A549 (cell line): ENCODE data around the gene VPS41.

ENCODE experiments used
- CBX8 ChIP-seq: fragments of 200-600 bp; sonication (generic); IDR thresholded peaks from 2 replicates; pipeline ENCODE4 v1.6.1; 2016
- CEBPB ChIP-seq, 2 experiments: fragments of >200 bp in 1 of 2; sonication (Bioruptor Twin) in 1 of 2; formaldehyde crosslinking in 1 of 2; IDR thresholded peaks; 2 replicates each; pipeline ENCODE4 v1.6.1; 2012 to 2016
- EP300 ChIP-seq, 2 experiments: fragments of >200 bp; sonication (Bioruptor Twin); formaldehyde crosslinking; IDR thresholded peaks; 2 replicates in 1 of 2; 3 replicates in 1 of 2; pipeline ENCODE4 v1.6.1; 2016 to 2017
- ESRRA ChIP-seq: fragments of 150-350 bp; IDR thresholded peaks from 2 replicates; pipeline ENCODE4 v1.6.1; 2014; ENCODE audit warnings: mild to moderate bottlenecking, low read length, borderline replicate concordance
- MAFK ChIP-seq: fragments of 450-650 bp; IDR thresholded peaks from 2 replicates; pipeline ENCODE4 v1.6.1; 2014; ENCODE audit not compliant: partially characterized antibody
- TP53 ChIP-seq: fragments of 250-450 bp; sonication (Bioruptor Pico); IDR thresholded peaks from 2 replicates; pipeline ENCODE4 v1.5.0; 2021; ENCODE audit warnings: mild to moderate bottlenecking, moderate library complexity
- ZSCAN20 ChIP-seq: fragments of 250-450 bp; sonication (Bioruptor Pico); IDR thresholded peaks from 2 replicates; pipeline ENCODE4 v1.8.0; 2022; ENCODE audit warnings: mild to moderate bottlenecking, moderate library complexity
- TF ChIP-seq, protein P1 (sequence below): fragments of >200 bp; sonication (Bioruptor Twin); formaldehyde crosslinking; IDR thresholded peaks from 3 replicates; pipeline ENCODE4 v1.5.1; 2016
- TF ChIP-seq, protein P2 (sequence below): fragments of >200 bp; sonication (Bioruptor Twin); formaldehyde crosslinking; IDR thresholded peaks from 2 replicates; pipeline ENCODE4 v1.6.1; 2016

DNA sequence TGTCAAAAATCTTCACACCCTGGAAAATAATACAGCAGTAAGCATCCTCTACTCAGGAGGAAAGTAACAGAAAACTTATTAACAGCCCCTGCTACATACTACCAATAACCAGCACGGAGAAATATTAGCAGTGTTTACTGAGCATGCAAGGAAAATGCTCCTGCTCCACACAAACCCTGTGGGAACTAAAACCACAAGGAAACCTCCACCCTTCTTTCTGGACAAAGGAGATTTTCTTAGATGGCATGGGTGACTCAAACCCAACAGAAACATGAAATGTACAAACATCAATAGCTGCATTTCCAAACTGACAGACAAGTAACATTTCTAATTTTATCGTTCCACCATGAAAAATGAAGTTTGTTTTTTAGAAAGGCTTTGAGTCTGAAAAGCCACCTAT lies 113.4 kb downstream of the VPS41 start:
- TF ChIP-seq MAFK (no peak), CEBPB (IDR thresholded peaks at IDR 0.05) (no peak), ZSCAN20 (CRISPR knock-in tag) (no peak), TP53 (CRISPR knock-in tag) (no peak), EP300 (IDR thresholded peaks at IDR 0.05) (no peak), ESRRA (no peak), CBX8 (no peak)
- TF ChIP-seq, protein P1, sequence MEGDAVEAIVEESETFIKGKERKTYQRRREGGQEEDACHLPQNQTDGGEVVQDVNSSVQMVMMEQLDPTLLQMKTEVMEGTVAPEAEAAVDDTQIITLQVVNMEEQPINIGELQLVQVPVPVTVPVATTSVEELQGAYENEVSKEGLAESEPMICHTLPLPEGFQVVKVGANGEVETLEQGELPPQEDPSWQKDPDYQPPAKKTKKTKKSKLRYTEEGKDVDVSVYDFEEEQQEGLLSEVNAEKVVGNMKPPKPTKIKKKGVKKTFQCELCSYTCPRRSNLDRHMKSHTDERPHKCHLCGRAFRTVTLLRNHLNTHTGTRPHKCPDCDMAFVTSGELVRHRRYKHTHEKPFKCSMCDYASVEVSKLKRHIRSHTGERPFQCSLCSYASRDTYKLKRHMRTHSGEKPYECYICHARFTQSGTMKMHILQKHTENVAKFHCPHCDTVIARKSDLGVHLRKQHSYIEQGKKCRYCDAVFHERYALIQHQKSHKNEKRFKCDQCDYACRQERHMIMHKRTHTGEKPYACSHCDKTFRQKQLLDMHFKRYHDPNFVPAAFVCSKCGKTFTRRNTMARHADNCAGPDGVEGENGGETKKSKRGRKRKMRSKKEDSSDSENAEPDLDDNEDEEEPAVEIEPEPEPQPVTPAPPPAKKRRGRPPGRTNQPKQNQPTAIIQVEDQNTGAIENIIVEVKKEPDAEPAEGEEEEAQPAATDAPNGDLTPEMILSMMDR = no peak
- TF ChIP-seq, protein P2, sequence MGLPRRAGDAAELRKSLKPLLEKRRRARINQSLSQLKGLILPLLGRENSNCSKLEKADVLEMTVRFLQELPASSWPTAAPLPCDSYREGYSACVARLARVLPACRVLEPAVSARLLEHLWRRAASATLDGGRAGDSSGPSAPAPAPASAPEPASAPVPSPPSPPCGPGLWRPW = no peak
